ENCODE results near the gene PDE1A.
A peak's percentile ranks its signal among the peaks of the same experiment; 100 is the strongest.

The PDE1A gene

GRCh38 chr2:182319556-182320505, 107.0 kb downstream of the PDE1A start:
- H3K4me3 ChIP-seq (ENCODE audit: low read depth, low read length), result no peak overlapping the region
- no peak for DNase-seq (ENCODE audit: low read depth)
- no peak for TF ChIP-seq CTCF (IDR thresholded peaks at IDR 0.05; ENCODE audit: control insufficient read depth, extremely low read depth, insufficient read depth)

- no peak overlapping the region for H3K4me3 ChIP-seq (ENCODE audit: low read depth, low read length)
- DNase-seq (ENCODE audit: low read depth), result no peak
- no peak for TF ChIP-seq CTCF (IDR thresholded peaks at IDR 0.05; ENCODE audit: control insufficient read depth, extremely low read depth, insufficient read depth)
Observed at GRCh38 chr2:182318466-182319220, 108.2 kb downstream of the PDE1A start.

GRCh38 chr2:182316950-182317349, 109.9 kb downstream of the PDE1A start:
- no peak overlapping the region for H3K4me3 ChIP-seq (ENCODE audit: low read depth, low read length)
- no peak for DNase-seq (ENCODE audit: low read depth)
- TF ChIP-seq CTCF (IDR thresholded peaks at IDR 0.05; ENCODE audit: control insufficient read depth, extremely low read depth, insufficient read depth), result no peak

GRCh38 chr2:182302972-182303371, 123.9 kb downstream of the PDE1A start:
- no peak overlapping the region for H3K4me3 ChIP-seq (ENCODE audit: low read depth, low read length)
- no peak for TF ChIP-seq CTCF (IDR thresholded peaks at IDR 0.05; ENCODE audit: control insufficient read depth, extremely low read depth, insufficient read depth)

GRCh38 chr2:182302174-182302573, 124.7 kb downstream of the PDE1A start:
- no peak for DNase-seq (ENCODE audit: low read depth)
- H3K4me3 ChIP-seq (ENCODE audit: low read depth, low read length), result no peak overlapping the region
- TF ChIP-seq CTCF (IDR thresholded peaks at IDR 0.05; ENCODE audit: control insufficient read depth, extremely low read depth, insufficient read depth), result no peak

More at GRCh38 chr2:182302972-182303371, 123.9 kb downstream of the PDE1A start:
- DNase-seq (ENCODE audit: low read depth), result no peak

GRCh38 chr2:182301093-182301492, 125.7 kb downstream of the PDE1A start:
- no peak for DNase-seq (ENCODE audit: low read depth)
- no peak overlapping the region for H3K4me3 ChIP-seq (ENCODE audit: low read depth, low read length)
- TF ChIP-seq CTCF (IDR thresholded peaks at IDR 0.05; ENCODE audit: control insufficient read depth, extremely low read depth, insufficient read depth), result peak; percentile 26; the same call in 1 of the 2 replicates

Data from LNCaP clone FGC (cell line).